B cell (primary cell): ENCODE results near the gene MAPRE2. TPM values are rescaled to one million over a fixed set of nuclear protein-coding genes. Genes with fewer than 3 reads are reported as not detected.

ENCODE experiments used
- ATAC-seq: fragments of 200-7000 bp; cut with Tn5 transposase; one replicate; pipeline ENCODE4 v1.10.0; 2021; ENCODE audit warnings: low read depth, mild to moderate bottlenecking, moderate number of reproducible peaks, moderate library complexity
- CTCF ChIA-PET: fragments of 350-600 bp; sonication (Branson Sonifier 250); formaldehyde crosslinking; loops from one replicate; lab custom pipeline; 2021; ENCODE audit warnings: antibody characterized with exemption, inconsistent platforms; lab: Charles Lee
- POLR2A ChIA-PET: fragments of 350-600 bp; sonication (Branson Sonifier 250); formaldehyde crosslinking; loops from one replicate; lab custom pipeline; 2021; ENCODE audit warnings: antibody characterized with exemption; lab: Charles Lee
- DNase-seq: peaks from one replicate; pipeline ENCODE4 v3.0.0; 2013
- H2AFZ ChIP-seq: 2 replicates; pipeline ENCODE4 v1.6.1; 2012; ENCODE audit warnings: mild to moderate bottlenecking, low read depth, low read length; ENCODE audit not compliant: insufficient read depth, poor library complexity, severe bottlenecking
- H3K27ac ChIP-seq, 2 donors: 1 replicate in 1 of 2; 2 replicates in 1 of 2; pipeline ENCODE4 v1.5.1; 2012 to 2013; ENCODE audit warnings: low read length in 2 of 2, mild to moderate bottlenecking in 2 of 2, moderate library complexity in 1 of 2
- H3K27me3 ChIP-seq, 4 experiments: fragments of 200-600 bp in 1 of 4; sonication (generic) in 1 of 4; replicated peaks in 1 of 4; 1 replicate in 2 of 4; 2 replicates in 2 of 4; pipeline versions ENCODE4 v1.6.1 to v1.7.0; 2013 to 2016; ENCODE audit warnings: low read length in 3 of 4, mild to moderate bottlenecking in 2 of 4, mixed read lengths in 1 of 4, moderate library complexity in 1 of 4; ENCODE audit not compliant: insufficient read depth in 4 of 4, control insufficient read depth in 3 of 4; ENCODE audit errors: control extremely low read depth in 1 of 4
- H3K36me3 ChIP-seq, 2 experiments: replicated peaks in 1 of 2; 1 replicate in 1 of 2; 2 replicates in 1 of 2; pipeline versions ENCODE4 v1.6.1 to v1.7.1; 2013; ENCODE audit warnings: low read length in 1 of 2; ENCODE audit not compliant: insufficient read depth in 2 of 2, control insufficient read depth in 1 of 2; ENCODE audit errors: control extremely low read depth in 1 of 2, extremely low read depth in 1 of 2
- H3K4me1 ChIP-seq, 2 donors: fragments of 200-600 bp in 1 of 2; sonication (generic) in 1 of 2; 1 replicate in 1 of 2; 2 replicates in 1 of 2; pipeline versions ENCODE4 v1.5.1 to v1.6.1; 2013 to 2017; ENCODE audit warnings: low read length in 2 of 2; ENCODE audit not compliant: control insufficient read depth in 2 of 2, insufficient read depth in 2 of 2
- H3K4me2 ChIP-seq: replicated peaks from 2 replicates; pipeline ENCODE3; 2012; ENCODE audit warnings: mild to moderate bottlenecking, low read depth, low read length; ENCODE audit not compliant: poor library complexity, severe bottlenecking
- H3K4me3 ChIP-seq, 5 experiments: fragments of 200-600 bp in 1 of 5; sonication (generic) in 1 of 5; 1 replicate in 3 of 5; 2 replicates in 2 of 5; pipeline versions ENCODE4 v1.5.1 to v1.7.0; 2011 to 2016; ENCODE audit warnings: low read length in 4 of 5, mild to moderate bottlenecking in 4 of 5, low read depth in 2 of 5, control low read depth in 1 of 5, moderate library complexity in 1 of 5; ENCODE audit not compliant: insufficient read depth in 1 of 5; ENCODE audit errors: control extremely low read depth in 1 of 5, extremely low read depth in 1 of 5
- H3K79me2 ChIP-seq: fragments of 200-600 bp; sonication (generic); one replicate; pipeline ENCODE4 v1.6.0; 2016; ENCODE audit warnings: low read length; ENCODE audit not compliant: control insufficient read depth, insufficient read depth
- H3K9ac ChIP-seq: fragments of 200-600 bp; sonication (generic); 2 replicates; pipeline ENCODE4 v1.6.1; 2017; ENCODE audit warnings: mild to moderate bottlenecking, low read length, moderate library complexity
- H3K9me3 ChIP-seq, 3 donors: one replicate each; pipeline versions ENCODE4 v1.6.1 to v1.7.1; 2013; ENCODE audit warnings: low read length in 2 of 3; ENCODE audit not compliant: control insufficient read depth in 2 of 3, insufficient read depth in 1 of 3; ENCODE audit errors: control extremely low read depth in 1 of 3
- H4K20me1 ChIP-seq: 2 replicates; pipeline ENCODE4 v1.6.0; 2012; ENCODE audit warnings: mild to moderate bottlenecking, low read length; ENCODE audit not compliant: insufficient read depth, control insufficient read depth, poor library complexity, severe bottlenecking
- H3K27ac Mint-ChIP-seq: one replicate; pipeline ENCODE4 v1.8.0; 2021; ENCODE audit warnings: mixed read lengths
- H3K27me3 Mint-ChIP-seq: one replicate; pipeline ENCODE4 v1.8.0; 2021; ENCODE audit warnings: mixed read lengths
- H3K4me1 Mint-ChIP-seq: one replicate; pipeline ENCODE4 v1.8.0; 2021; ENCODE audit warnings: mixed read lengths
- H3K4me3 Mint-ChIP-seq: one replicate; pipeline ENCODE4 v1.8.0; 2021; ENCODE audit warnings: mixed read lengths
- H3K9me3 Mint-ChIP-seq: one replicate; pipeline ENCODE4 v1.8.0; 2022; ENCODE audit warnings: mixed read lengths; ENCODE audit not compliant: insufficient read depth
- EZH2 ChIP-seq: IDR thresholded peaks from 2 replicates; pipeline ENCODE4 v1.6.1; 2012; ENCODE audit warnings: borderline replicate concordance, low read depth, mild to moderate bottlenecking, moderate library complexity, low read length; ENCODE audit not compliant: insufficient read depth, poor library complexity, severe bottlenecking
- WGBS: methylation state at CpG from one replicate; pipeline ENCODE4 v1.1.5; 2013; ENCODE audit warnings: missing lambda C conversion rate; ENCODE audit not compliant: insufficient coverage; 5-methylcytosine and 5-hydroxymethylcytosine counted together
- intact Hi-C: fragments of 100-400 bp; cut with micrococcal nuclease; formaldehyde crosslinking; loops from one replicate; pipeline ENCODE4 v1.10.0; 2022
- polyA plus RNA-seq: library from polyadenylated mRNA; depleted of rRNA; stranded (reverse); fragments of >200 nt; gene quantifications from 2 replicates; pipeline ENCODE4 v1.2.3, GENCODE V29; 2012
- total RNA-seq, 2 donors: library from RNA; stranded (reverse); fragments of 120-200 nt in 1 of 2; gene quantifications; 1 replicate in 1 of 2; 2 replicates in 1 of 2; pipeline versions ENCODE4 v1.2.3 to v1.2.4, GENCODE V29; 2013 to 2022
- TF ChIP-seq, protein P1 (sequence below): fragments of 200-600 bp; IDR thresholded peaks from one replicate; pipeline ENCODE4 v1.8.0; 2022; ENCODE audit warnings: antibody characterized with exemption, mild to moderate bottlenecking

The MAPRE2 gene
- total and polyA plus RNA-seq, 2 donors (not counting 1 experiment from before 2014, with no cell fraction given) = 36.7 to 63.3 TPM

DNA sequence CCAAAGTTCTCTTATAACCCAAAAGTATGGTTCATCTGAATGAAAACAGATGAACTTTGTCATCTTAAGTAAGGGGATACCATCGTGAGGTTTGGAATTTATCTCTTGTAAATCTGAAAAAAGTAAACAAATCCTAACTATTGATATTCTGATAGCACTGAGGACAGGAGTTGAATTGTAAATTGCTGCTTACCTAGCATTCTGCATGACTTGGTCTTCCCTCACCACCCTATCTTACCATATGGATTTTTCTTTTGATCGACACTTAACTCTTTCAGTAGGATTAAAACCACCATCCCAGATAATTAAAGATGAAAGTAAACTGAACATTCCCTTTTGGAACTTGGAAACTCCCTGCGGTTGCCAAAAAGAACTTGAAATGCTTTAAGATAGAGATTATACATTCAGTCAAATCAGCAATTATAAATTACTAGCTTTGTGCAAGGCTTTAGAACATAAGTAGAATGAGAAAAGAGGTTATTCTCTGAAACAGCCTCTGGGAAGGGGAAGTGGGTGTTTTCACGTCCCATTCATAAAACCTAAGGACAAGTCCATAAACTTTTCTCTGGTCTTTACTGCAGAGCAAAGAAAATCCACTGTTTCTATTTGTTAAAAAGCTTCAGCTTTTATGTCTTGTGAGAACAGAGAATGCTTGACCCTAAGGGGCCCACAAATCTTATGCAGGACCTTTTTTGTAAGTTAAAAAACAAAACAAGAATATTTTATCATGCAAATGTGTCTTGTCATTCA is 149.9 kb downstream of the MAPRE2 start:
- ChIA-PET POLR2A (no interaction called here), CTCF (no interaction called here)
- TF ChIP-seq EZH2 = no peak
- TF ChIP-seq, protein P1, sequence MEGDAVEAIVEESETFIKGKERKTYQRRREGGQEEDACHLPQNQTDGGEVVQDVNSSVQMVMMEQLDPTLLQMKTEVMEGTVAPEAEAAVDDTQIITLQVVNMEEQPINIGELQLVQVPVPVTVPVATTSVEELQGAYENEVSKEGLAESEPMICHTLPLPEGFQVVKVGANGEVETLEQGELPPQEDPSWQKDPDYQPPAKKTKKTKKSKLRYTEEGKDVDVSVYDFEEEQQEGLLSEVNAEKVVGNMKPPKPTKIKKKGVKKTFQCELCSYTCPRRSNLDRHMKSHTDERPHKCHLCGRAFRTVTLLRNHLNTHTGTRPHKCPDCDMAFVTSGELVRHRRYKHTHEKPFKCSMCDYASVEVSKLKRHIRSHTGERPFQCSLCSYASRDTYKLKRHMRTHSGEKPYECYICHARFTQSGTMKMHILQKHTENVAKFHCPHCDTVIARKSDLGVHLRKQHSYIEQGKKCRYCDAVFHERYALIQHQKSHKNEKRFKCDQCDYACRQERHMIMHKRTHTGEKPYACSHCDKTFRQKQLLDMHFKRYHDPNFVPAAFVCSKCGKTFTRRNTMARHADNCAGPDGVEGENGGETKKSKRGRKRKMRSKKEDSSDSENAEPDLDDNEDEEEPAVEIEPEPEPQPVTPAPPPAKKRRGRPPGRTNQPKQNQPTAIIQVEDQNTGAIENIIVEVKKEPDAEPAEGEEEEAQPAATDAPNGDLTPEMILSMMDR = no peak
- no peaks in the 10 kb centered on the region for H3K4me1 ChIP-seq
- intact Hi-C loops = no loop called here
- H2AFZ ChIP-seq = no peak overlapping the region
- Mint-ChIP-seq H3K4me3 (no peak overlapping the region), H3K27ac (no peak overlapping the region), H3K9me3 (no peaks in the 10 kb centered on the region), H3K4me1 (no peaks in the 10 kb centered on the region), H3K27me3 (no peaks in the 10 kb centered on the region)
- H3K9me3 ChIP-seq = no peaks in the 10 kb centered on the region
- H3K27me3 ChIP-seq = no peaks in the 10 kb centered on the region
- H3K9ac ChIP-seq = no peak overlapping the region
- DNase-seq (no peak), ATAC-seq (no peak)
- no peaks in the 10 kb centered on the region for H3K79me2 ChIP-seq
- H3K4me2 ChIP-seq = no peak overlapping the region
- no CpG with 5 or more reads among the region's 4 CpGs for WGBS
- H3K4me3 ChIP-seq = no peak overlapping the region
- H4K20me1 ChIP-seq = no peaks in the 10 kb centered on the region
- H3K27ac ChIP-seq = no peak overlapping the region
- H3K36me3 ChIP-seq = no peaks in the 10 kb centered on the region

DNA sequence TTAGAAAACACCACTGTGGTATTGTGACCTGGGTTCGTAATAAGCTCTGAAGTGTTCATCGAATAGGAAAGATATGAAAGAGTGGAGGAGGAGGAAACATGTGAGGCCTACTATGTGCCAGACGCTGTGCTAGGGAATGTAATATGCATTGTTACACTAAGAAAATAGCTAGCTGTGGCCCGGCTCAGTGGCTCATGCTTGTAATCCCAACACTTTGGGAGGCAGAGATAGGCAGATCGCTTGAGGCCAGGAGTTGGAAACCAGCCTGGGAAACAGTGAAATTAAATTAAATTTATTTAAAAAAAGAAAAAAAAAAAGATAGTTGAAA is 150.4 kb downstream of the MAPRE2 start:
- H3K27ac ChIP-seq = no peak overlapping the region
- CTCF ChIA-PET = no interaction called here

More for the DNA sequence above, 150.4 kb downstream of the MAPRE2 start:
- WGBS = 88% methylated on average over 4 of the region's 5 CpGs
- POLR2A ChIA-PET = no interaction called here
- Histone ChIP-seq H2AFZ (no peak overlapping the region), H3K9ac (no peak overlapping the region), H3K4me2 (no peak overlapping the region), H3K79me2 (no peaks in the 10 kb centered on the region), H3K4me3 (no peak overlapping the region), H3K36me3 (no peaks in the 10 kb centered on the region), H3K9me3 (no peaks in the 10 kb centered on the region), H4K20me1 (no peaks in the 10 kb centered on the region), H3K27me3 (no peaks in the 10 kb centered on the region), H3K4me1 (no peaks in the 10 kb centered on the region)
- H3K4me3 Mint-ChIP-seq = no peak overlapping the region
- ATAC-seq = no peak
- H3K4me1 Mint-ChIP-seq = no peaks in the 10 kb centered on the region
- H3K9me3 Mint-ChIP-seq = no peaks in the 10 kb centered on the region
- no peak overlapping the region for H3K27ac Mint-ChIP-seq
- DNase-seq = no peak
- intact Hi-C loops = no loop called here
- TF ChIP-seq, protein P1 = no peak
- no peak for TF ChIP-seq EZH2
- no peaks in the 10 kb centered on the region for H3K27me3 Mint-ChIP-seq
